Measurements from ENCODE around the gene FRAT2. TPM values are rescaled to one million over a fixed set of nuclear protein-coding genes. Genes with fewer than 3 reads are reported as not detected.
A peak's percentile ranks its signal among the peaks of the same experiment; 100 is the strongest.

The FRAT2 gene, protein sequence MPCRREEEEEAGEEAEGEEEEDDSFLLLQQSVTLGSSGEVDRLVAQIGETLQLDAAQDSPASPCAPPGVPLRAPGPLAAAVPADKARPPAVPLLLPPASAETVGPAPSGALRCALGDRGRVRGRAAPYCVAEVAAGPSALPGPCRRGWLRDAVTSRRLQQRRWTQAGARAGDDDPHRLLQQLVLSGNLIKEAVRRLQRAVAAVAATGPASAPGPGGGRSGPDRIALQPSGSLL
- total RNA-seq (2022) (16.6 and 18.8 TPM in 2 replicates), Bru-seq, nascent RNA (percentile 67 among the genes with signal in this experiment), BruChase-seq, experiment 1, labeled RNA remaining after a 2-hour chase (percentile 79 among the genes with signal in this experiment), BruChase-seq, experiment 2, labeled RNA remaining after a 6-hour chase (percentile 60 among the genes with signal in this experiment)
- long read RNA-seq, transcript FRAT2-201 (1 exons, 2,213 nt), result major isoform, 73 of 73 reads
- long read RNA-seq, partial matches to known transcripts, result 0 of 73 reads
- long read RNA-seq, other reads (novel, unspliced or antisense), result 0 of 73 reads

DNA sequence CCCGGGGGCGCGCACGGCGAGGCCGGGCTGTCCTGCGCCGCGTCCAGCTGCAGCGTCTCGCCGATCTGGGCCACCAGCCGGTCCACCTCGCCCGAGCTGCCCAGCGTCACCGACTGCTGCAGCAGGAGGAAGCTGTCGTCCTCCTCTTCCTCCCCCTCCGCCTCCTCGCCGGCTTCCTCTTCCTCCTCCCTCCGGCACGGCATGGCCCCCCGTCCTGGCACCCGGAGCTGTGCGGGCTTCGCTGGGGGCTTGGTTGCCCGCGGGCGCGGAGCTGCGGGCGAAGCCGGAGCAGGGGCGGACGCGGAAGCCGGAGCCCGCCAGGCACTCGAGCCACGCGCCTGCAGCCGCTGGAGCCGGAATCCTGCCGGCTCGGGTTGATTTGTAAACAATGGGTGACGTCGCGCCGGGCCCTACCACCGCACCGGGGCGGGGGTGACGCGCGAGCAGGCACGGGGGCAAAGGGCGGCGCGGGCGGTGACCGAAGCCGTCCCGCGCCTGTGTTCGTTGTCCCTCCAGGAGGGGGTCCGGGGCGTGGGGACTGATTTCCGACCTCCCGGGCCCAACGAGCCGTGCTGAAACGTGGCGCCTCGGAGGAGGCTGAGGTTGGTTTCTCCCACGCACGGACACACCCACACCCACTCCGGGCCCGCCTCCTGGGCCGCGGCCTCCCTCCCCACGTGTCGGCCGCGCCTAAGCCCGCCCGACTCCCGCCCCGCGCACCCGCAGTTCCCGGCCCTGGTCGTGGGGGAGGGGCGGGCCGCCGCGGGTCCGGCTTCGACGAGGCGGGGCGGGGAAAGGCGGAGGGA lies at the start of gene FRAT2:
Gene FRAT2, minus strand, starts transcription at position 360 of the 806 bp plus-strand sequence. Its CDS starts 157 bp downstream, at position 203.
- Histone ChIP-seq H3K9me3 (no peaks in the 10 kb centered on the region), H3K4me1 (peaks cover 21% of the 10 kb centered on the region), H3K4me3 (ENCODE audit: low read depth, low read length) (peak within 1 kb of the TSS; percentile 99), H3K36me3 (ENCODE audit: control insufficient read depth, insufficient read depth, low read length) (peaks cover 1% of the 10 kb centered on the region; the same call in 1 of the 2 replicates), H3K27me3 (replicated peaks; ENCODE audit: control insufficient read depth, insufficient read depth, low read length) (no peaks in the 10 kb centered on the region)
- H3K4me1 Mint-ChIP-seq (ENCODE audit: low read depth, unreplicated experiment), result peaks cover 27% of the 10 kb centered on the region
- peak within 1 kb of the TSS; percentile 78 for H3K4me3 Mint-ChIP-seq (ENCODE audit: unreplicated experiment)
- H3K9me3 Mint-ChIP-seq (ENCODE audit: unreplicated experiment), result no peaks in the 10 kb centered on the region
- no TSS peak for BruUV-seq (replicated peaks)
- no peaks in the 10 kb centered on the region for H3K27me3 Mint-ChIP-seq (ENCODE audit: insufficient read depth, unreplicated experiment)
- H3K27ac Mint-ChIP-seq (ENCODE audit: unreplicated experiment), result peak within 1 kb of the TSS; percentile 92
- POLR2A ChIA-PET, result interaction anchor here (1.3 kb wide), 1 partner anchor 43 kb away, joined by 5 read pairs; the partner anchor contains the start of gene ARHGAP19
- intact Hi-C loops (cut with micrococcal nuclease; ENCODE audit: unreplicated experiment), result loop anchor here (2.0 to 5.0 kb wide), 2 partner anchors 16 to 163 kb away; partner anchors contain the start of genes FRAT1, MMS19 and UBTD1
- TF ChIP-seq, protein P1, sequence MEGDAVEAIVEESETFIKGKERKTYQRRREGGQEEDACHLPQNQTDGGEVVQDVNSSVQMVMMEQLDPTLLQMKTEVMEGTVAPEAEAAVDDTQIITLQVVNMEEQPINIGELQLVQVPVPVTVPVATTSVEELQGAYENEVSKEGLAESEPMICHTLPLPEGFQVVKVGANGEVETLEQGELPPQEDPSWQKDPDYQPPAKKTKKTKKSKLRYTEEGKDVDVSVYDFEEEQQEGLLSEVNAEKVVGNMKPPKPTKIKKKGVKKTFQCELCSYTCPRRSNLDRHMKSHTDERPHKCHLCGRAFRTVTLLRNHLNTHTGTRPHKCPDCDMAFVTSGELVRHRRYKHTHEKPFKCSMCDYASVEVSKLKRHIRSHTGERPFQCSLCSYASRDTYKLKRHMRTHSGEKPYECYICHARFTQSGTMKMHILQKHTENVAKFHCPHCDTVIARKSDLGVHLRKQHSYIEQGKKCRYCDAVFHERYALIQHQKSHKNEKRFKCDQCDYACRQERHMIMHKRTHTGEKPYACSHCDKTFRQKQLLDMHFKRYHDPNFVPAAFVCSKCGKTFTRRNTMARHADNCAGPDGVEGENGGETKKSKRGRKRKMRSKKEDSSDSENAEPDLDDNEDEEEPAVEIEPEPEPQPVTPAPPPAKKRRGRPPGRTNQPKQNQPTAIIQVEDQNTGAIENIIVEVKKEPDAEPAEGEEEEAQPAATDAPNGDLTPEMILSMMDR (IDR thresholded peaks at IDR 0.05; ENCODE audit: insufficient read depth in 1 of 2, low read depth in 1 of 2, low read length in 1 of 2, severe bottlenecking in 1 of 2, unreplicated experiment in 1 of 2), result no peak
- DNase-seq, result peak; percentile 91 to 93
- no peaks in the 10 kb centered on the region for H3K36me3 Mint-ChIP-seq (ENCODE audit: insufficient read depth, unreplicated experiment)
- CTCF ChIA-PET, result interaction anchor here (1.2 kb wide), 1 partner anchor 262 kb away, joined by 3 read pairs; no protein-coding TSS in a partner anchor

DNA sequence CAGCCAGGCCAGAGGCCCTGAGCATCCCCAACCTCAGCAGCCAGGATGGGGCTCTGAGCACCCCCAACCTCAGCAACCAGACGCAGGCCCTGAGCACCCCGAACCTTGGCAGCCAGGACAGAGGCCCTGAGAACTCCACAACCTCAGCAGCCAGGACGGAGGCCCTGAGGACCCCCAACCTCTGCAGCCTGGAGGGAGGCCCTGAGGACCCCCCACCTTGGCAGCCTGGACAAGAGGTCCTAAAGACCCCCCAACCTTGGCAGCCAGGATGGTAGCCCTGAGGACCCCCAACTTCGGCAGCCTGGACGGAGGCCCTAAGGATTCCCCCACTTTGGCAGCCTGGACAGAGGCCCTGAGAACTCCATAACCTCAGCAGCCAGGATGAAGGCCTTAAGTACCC lies 49.6 kb upstream of the FRAT2 start:
- ChIA-PET POLR2A (no interaction called here), CTCF (no interaction called here)
- Histone ChIP-seq H3K9me3 (no peaks in the 10 kb centered on the region), H3K4me1 (no peaks in the 10 kb centered on the region), H3K4me3 (ENCODE audit: low read depth, low read length) (no peak overlapping the region), H3K36me3 (ENCODE audit: control insufficient read depth, insufficient read depth, low read length) (no peaks in the 10 kb centered on the region; the same call in 1 of the 2 replicates), H3K27me3 (replicated peaks; ENCODE audit: control insufficient read depth, insufficient read depth, low read length) (no peaks in the 10 kb centered on the region)
- DNase-seq, result no peak
- Mint-ChIP-seq H3K27ac (ENCODE audit: unreplicated experiment) (no peak overlapping the region), H3K36me3 (ENCODE audit: insufficient read depth, unreplicated experiment) (peaks cover 45% of the 10 kb centered on the region), H3K4me1 (ENCODE audit: low read depth, unreplicated experiment) (no peaks in the 10 kb centered on the region), H3K9me3 (ENCODE audit: unreplicated experiment) (no peaks in the 10 kb centered on the region), H3K4me3 (ENCODE audit: unreplicated experiment) (no peak overlapping the region), H3K27me3 (ENCODE audit: insufficient read depth, unreplicated experiment) (no peaks in the 10 kb centered on the region)
- intact Hi-C loops (cut with micrococcal nuclease; ENCODE audit: unreplicated experiment), result no loop called here
- no TSS peak for BruUV-seq (replicated peaks)
- TF ChIP-seq, protein P1 (IDR thresholded peaks at IDR 0.05; ENCODE audit: insufficient read depth in 1 of 2, low read depth in 1 of 2, low read length in 1 of 2, severe bottlenecking in 1 of 2, unreplicated experiment in 1 of 2), result no peak

DNA sequence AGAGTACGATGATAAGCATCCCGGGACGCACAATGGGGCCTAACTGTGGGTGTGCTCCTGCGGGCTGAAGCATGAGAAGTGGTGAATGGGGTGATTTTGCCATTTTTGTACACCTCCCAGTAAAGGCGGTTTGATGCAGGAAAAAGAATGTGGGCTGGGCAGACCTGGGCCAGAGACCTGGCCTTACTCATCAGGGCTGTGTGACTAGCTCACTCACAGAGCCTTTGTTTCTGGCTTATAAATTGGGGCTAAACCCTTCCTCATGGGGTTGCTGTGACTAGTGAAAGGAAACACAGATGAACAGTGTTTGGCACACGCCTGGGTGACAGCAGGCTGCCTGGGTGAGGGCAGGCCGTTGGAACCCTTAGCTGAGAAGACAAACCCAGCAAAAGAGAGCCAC lies 48.6 kb upstream of the FRAT2 start:
- DNase-seq, result no peak
- BruUV-seq (replicated peaks), result no TSS peak
- intact Hi-C loops (cut with micrococcal nuclease; ENCODE audit: unreplicated experiment), result no loop called here
- H3K27me3 ChIP-seq (replicated peaks; ENCODE audit: control insufficient read depth, insufficient read depth, low read length), result no peaks in the 10 kb centered on the region
- Mint-ChIP-seq H3K27me3 (ENCODE audit: insufficient read depth, unreplicated experiment) (no peaks in the 10 kb centered on the region), H3K4me3 (ENCODE audit: unreplicated experiment) (no peak overlapping the region), H3K9me3 (ENCODE audit: unreplicated experiment) (no peaks in the 10 kb centered on the region), H3K27ac (ENCODE audit: unreplicated experiment) (no peak overlapping the region), H3K36me3 (ENCODE audit: insufficient read depth, unreplicated experiment) (peaks cover 38% of the 10 kb centered on the region), H3K4me1 (ENCODE audit: low read depth, unreplicated experiment) (no peaks in the 10 kb centered on the region)
- TF ChIP-seq, protein P1 (IDR thresholded peaks at IDR 0.05; ENCODE audit: insufficient read depth in 1 of 2, low read depth in 1 of 2, low read length in 1 of 2, severe bottlenecking in 1 of 2, unreplicated experiment in 1 of 2), result no peak
- no peaks in the 10 kb centered on the region for H3K9me3 ChIP-seq
- no peaks in the 10 kb centered on the region for H3K4me1 ChIP-seq
- ChIA-PET CTCF (no interaction called here), POLR2A (no interaction called here)
- H3K36me3 ChIP-seq (ENCODE audit: control insufficient read depth, insufficient read depth, low read length), result no peaks in the 10 kb centered on the region; the same call in 1 of the 2 replicates
- no peak overlapping the region for H3K4me3 ChIP-seq (ENCODE audit: low read depth, low read length)

Measured in Caco-2 (cell line).